HG02840 (cell line): Measurements from ENCODE around the gene GNPDA1.

ENCODE experiments used
- ATAC-seq: cut with Tn5 transposase; IDR thresholded peaks from one replicate; pipeline ENCODE4 v1.9.1; 2021; ENCODE audit warnings: mild to moderate bottlenecking, moderate library complexity, moderate number of reproducible peaks; ENCODE audit not compliant: unreplicated experiment, low FRiP score

The GNPDA1 gene

DNA sequence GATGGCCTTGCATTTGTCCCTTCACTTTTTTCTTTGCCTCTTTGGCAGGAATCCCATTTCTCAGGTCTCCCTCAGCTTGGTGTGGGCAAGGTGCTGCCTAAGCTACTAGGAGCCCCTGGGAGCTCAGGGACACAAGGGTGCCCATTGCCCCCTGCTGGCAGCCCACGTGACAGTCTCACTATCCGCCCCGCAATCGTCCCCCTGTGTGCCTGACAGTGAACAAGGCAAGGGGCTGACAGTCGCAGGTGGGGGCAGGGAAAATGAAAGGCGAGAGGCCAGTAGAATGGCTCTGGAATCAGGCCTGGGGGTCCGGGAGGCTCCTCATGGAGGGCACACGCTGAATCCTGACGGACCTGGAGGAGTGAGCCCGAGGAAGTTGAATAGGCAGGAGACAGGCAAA lies 52.8 kb downstream of the GNPDA1 start:
- ATAC-seq = no peak

DNA sequence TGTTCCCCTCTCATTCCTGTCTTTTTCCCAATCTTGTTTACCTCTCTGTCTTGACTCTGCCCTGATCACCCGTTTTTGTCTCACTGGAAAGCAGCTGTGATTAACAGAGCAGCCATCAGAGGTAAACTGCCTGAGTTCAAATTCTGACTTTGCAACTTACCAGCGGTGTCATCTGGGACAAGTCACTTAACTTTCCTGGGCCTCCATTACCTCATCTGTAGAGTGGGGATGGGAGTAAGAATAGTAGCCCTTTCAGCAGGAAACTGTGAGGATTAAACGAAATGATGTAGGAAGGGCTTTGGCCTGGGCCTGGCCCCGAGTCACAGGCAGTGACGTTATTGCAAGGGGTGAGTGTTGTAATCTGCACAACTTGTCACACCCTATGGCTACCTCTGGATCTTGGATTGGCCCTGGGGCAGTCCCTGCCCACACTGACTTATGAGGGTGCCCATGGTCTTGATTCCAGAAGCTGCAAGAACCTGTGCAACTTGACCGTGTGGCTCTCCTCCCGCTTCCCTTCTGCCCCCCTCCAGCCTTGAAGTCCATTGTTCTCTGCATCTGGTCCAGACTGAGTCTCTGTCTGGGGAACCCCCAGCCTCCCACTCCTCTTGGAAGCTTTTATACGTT lies 54.2 kb downstream of the GNPDA1 start:
- no peak for ATAC-seq

DNA sequence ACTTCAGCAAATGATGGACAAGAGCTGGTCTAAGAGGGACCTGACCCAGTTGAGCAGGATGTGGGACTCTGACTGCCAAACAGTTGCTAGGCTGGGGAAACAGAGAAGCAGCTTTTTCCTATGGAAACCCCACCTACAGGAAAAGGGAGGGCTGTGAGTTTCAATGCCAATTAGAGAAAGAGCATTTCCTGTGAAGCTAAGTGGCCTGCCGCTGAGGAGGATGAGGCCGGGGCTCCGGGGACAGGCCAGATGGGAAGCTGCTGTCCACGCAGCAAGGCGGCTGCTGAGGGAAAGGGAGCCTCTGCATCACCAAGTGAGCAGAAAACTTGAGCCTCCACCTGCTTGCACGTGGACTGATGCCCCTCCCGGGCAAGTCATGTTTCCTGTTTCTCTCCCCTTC lies 54.7 kb downstream of the GNPDA1 start, which contains the start of gene PCDH12:
PCDH12 (minus strand) TSS at position 90 of the 400 bp plus-strand sequence. CDS start 351 bp downstream, outside the sequence.
- no peak for ATAC-seq

DNA sequence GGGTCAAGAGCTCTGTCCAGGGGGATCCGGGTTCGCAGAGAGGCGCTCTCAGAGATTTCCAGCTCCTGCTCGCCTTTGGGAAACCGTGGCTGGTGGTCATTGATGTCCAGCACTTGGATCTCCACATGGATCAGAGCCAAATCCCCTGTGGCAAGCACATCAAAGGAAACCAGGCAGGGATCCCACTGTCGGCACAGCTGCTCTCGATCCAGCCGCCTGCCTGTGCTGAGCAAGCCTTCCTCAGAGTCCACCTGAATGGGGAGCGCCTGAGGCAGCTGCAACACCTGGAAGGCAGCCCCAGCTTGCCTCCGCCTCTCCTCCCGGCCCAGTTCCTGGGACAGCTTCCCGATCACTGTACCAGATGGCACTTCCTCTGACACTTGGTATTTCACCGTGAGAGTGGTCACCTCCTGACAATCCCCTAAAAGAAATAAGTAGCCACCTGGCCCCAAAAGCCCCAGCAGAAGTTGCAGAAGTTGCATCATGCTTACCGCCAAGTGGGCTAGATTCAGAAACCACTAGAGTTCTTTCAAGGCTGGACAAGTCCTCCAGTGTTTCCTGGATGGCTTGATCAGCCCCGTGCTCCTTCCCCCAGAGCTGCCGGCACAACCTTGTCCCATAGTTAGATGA lies 55.3 kb downstream of the GNPDA1 start:
- no peak for ATAC-seq

DNA sequence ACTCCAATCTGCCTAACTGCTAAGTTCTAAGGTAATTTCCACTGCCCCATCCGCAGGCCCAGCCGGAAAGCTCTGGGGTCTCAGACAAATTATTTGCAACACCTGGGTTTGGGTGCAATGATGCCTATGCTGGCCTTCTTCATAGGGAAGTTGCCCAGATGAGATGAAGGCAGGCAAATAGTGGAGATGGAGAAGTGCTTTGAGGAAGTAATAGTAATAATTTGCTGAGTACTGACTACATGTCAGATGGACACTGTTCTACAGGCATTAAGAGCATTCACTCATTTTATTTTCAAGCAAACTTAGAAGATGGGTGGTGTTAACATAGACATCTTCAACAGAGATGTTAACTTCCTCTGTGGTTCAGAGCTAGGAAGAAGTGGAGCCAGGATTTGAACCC lies 58.6 kb downstream of the GNPDA1 start:
- no peak for ATAC-seq

DNA sequence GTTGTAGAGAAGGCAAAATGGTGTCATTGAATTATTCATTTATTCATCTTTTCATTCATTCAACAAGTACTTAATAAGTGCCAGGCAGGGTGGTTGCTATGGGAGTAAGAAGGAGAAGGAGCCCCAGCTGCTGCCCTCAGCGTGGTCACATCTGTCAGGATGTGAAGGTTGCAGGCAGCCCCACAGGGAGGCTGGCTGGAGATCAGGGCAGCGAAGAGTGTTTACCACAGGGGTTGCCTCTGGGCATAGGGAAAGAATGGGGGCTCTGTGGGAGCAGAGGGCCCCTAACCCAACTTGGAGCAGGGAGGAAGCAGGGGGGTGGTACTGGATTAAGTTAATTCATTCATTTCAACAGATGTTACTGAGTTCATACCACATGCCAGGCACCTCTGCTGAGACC lies 60.8 kb downstream of the GNPDA1 start:
- ATAC-seq = no peak

DNA sequence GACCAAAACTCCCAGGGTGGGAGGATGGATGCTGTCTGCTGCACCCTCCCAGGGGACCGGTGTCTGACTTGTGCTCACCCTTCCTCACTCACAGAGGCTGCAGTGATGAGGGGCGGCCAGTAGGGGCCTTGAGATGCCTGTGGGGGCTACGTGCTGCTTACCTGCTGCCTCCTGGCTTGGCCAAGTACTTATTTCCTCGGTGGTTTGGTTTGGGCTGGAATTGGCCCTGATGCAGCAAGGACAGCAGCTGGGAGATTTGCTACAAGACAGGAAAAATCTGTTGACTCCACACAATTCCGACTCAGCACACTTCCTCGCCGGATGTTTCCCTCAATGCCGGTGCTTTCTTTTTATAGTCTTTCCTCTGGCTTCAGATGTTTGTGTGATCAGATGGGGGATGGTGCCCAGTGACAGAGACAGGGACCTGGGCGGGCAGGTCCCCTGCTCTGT lies 61.5 kb downstream of the GNPDA1 start:
- ATAC-seq = no peak
